ENCODE measurements around the gene KCNQ4.

The KCNQ4 gene

GRCh38 chr1:40868051-40868723 is 84.6 kb downstream of the KCNQ4 start:
- DNase-seq (ENCODE audit: extremely low spot score), result no peak
- ChIA-PET CTCF (interaction anchor here (0.9 kb wide), 1 partner anchor 725 kb away, joined by 4 read pairs; no protein-coding TSS in a partner anchor), POLR2A (no interaction called here)
- TF ChIP-seq NFRKB (IDR thresholded peaks at IDR 0.05), result no peak
- TF ChIP-seq PKNOX1 (IDR thresholded peaks at IDR 0.05), result no peak
- TF ChIP-seq BHLHE40 (IDR thresholded peaks at IDR 0.05; ENCODE audit: borderline replicate concordance), result no peak
- TF ChIP-seq LEF1 (IDR thresholded peaks at IDR 0.05; ENCODE audit: borderline replicate concordance), result no peak
- TF ChIP-seq ELF4 (IDR thresholded peaks at IDR 0.05), result no peak
- no peak for TF ChIP-seq ARNT (IDR thresholded peaks at IDR 0.05)
- TF ChIP-seq SP1 (IDR thresholded peaks at IDR 0.05), result no peak
- TF ChIP-seq ZNF384 (IDR thresholded peaks at IDR 0.05), result no peak

- ChIA-PET CTCF (no interaction called here), POLR2A (no interaction called here)
- TF ChIP-seq SP1 (IDR thresholded peaks at IDR 0.05) (no peak), SUZ12 (IDR thresholded peaks at IDR 0.05) (no peak), BHLHE40 (IDR thresholded peaks at IDR 0.05; ENCODE audit: borderline replicate concordance) (no peak), ARNT (IDR thresholded peaks at IDR 0.05) (no peak), LEF1 (IDR thresholded peaks at IDR 0.05; ENCODE audit: borderline replicate concordance) (no peak), PKNOX1 (IDR thresholded peaks at IDR 0.05) (no peak), TARDBP (IDR thresholded peaks at IDR 0.05) (no peak), HDGF (IDR thresholded peaks at IDR 0.05; ENCODE audit: borderline replicate concordance) (no peak)
- DNase-seq (ENCODE audit: extremely low spot score), result no peak
These were observed 86.6 kb downstream of the KCNQ4 start for GRCh38 chr1:40870135-40870728.

GRCh38 chr1:40872276-40872675 is 88.7 kb downstream of the KCNQ4 start:
- no peak for TF ChIP-seq BHLHE40 (IDR thresholded peaks at IDR 0.05; ENCODE audit: borderline replicate concordance)
- TF ChIP-seq TARDBP (IDR thresholded peaks at IDR 0.05), result no peak
- no peak for TF ChIP-seq PKNOX1 (IDR thresholded peaks at IDR 0.05)
- no peak for TF ChIP-seq SP1 (IDR thresholded peaks at IDR 0.05)
- TF ChIP-seq SUZ12 (IDR thresholded peaks at IDR 0.05), result no peak
- TF ChIP-seq NFRKB (IDR thresholded peaks at IDR 0.05), result no peak
- no peak for TF ChIP-seq L3MBTL2 (conservative IDR thresholded peaks at IDR 0.05)
- TF ChIP-seq HDGF (IDR thresholded peaks at IDR 0.05; ENCODE audit: borderline replicate concordance), result no peak
- no peak for TF ChIP-seq FOXM1 (IDR thresholded peaks at IDR 0.05; ENCODE audit: borderline replicate concordance)
- no peak for TF ChIP-seq ELF4 (IDR thresholded peaks at IDR 0.05)
- CTCF ChIA-PET, result interaction anchor here (0.6 kb wide), 1 partner anchor 100 kb away, joined by 3 read pairs; no protein-coding TSS in a partner anchor
- POLR2A ChIA-PET, result no interaction called here
- DNase-seq (ENCODE audit: extremely low spot score), result no peak

GRCh38 chr1:40873863-40874472 is 90.4 kb downstream of the KCNQ4 start:
- TF ChIP-seq L3MBTL2 (conservative IDR thresholded peaks at IDR 0.05) (no peak), PKNOX1 (IDR thresholded peaks at IDR 0.05) (no peak), TARDBP (IDR thresholded peaks at IDR 0.05) (no peak), HDGF (IDR thresholded peaks at IDR 0.05; ENCODE audit: borderline replicate concordance) (no peak), CTBP1 (IDR thresholded peaks at IDR 0.05; ENCODE audit: borderline replicate concordance) (no peak), NFRKB (IDR thresholded peaks at IDR 0.05) (no peak), ARNT (IDR thresholded peaks at IDR 0.05) (no peak), BHLHE40 (IDR thresholded peaks at IDR 0.05; ENCODE audit: borderline replicate concordance) (no peak)
- ChIA-PET CTCF (no interaction called here), POLR2A (no interaction called here)
- DNase-seq (ENCODE audit: extremely low spot score), result no peak

- ChIA-PET POLR2A (interaction anchor here (1.2 kb wide), 1 partner anchor 14 kb away, joined by 3 read pairs; the partner anchor contains the start of gene CITED4), CTCF (no interaction called here)
- no peak for DNase-seq (ENCODE audit: extremely low spot score)
- no peak for TF ChIP-seq HDGF (IDR thresholded peaks at IDR 0.05; ENCODE audit: borderline replicate concordance)
- no peak for TF ChIP-seq BHLHE40 (IDR thresholded peaks at IDR 0.05; ENCODE audit: borderline replicate concordance)
- TF ChIP-seq FOXM1 (IDR thresholded peaks at IDR 0.05; ENCODE audit: borderline replicate concordance), result no peak
- TF ChIP-seq ZNF384 (IDR thresholded peaks at IDR 0.05), result no peak
- no peak for TF ChIP-seq ARNT (IDR thresholded peaks at IDR 0.05)
- TF ChIP-seq SUZ12 (IDR thresholded peaks at IDR 0.05), result no peak
- no peak for TF ChIP-seq ELF4 (IDR thresholded peaks at IDR 0.05)
- no peak for TF ChIP-seq CTBP1 (IDR thresholded peaks at IDR 0.05; ENCODE audit: borderline replicate concordance)
- no peak for TF ChIP-seq SP1 (IDR thresholded peaks at IDR 0.05)
- TF ChIP-seq LEF1 (IDR thresholded peaks at IDR 0.05; ENCODE audit: borderline replicate concordance), result no peak
- TF ChIP-seq TARDBP (IDR thresholded peaks at IDR 0.05), result no peak
- TF ChIP-seq NFRKB (IDR thresholded peaks at IDR 0.05), result no peak
- TF ChIP-seq L3MBTL2 (conservative IDR thresholded peaks at IDR 0.05), result no peak
- TF ChIP-seq FOXK2 (IDR thresholded peaks at IDR 0.05), result no peak
These were observed 92.8 kb downstream of the KCNQ4 start for GRCh38 chr1:40876436-40876761.

Data from HEK293T (cell line).